CD14-positive monocyte (primary cell): Measurements from ENCODE around the gene TMED8. TPM values are rescaled to one million over a fixed set of nuclear protein-coding genes. Genes with fewer than 3 reads are reported as not detected.

Experiments used
- DNase-seq, 3 donors: peaks; one replicate each; pipeline ENCODE4 v3.0.0-alpha.2; 2011 to 2022
- H2AFZ ChIP-seq: 2 replicates; pipeline ENCODE4 v1.6.0; 2012; ENCODE audit warnings: mild to moderate bottlenecking, low read depth, low read length, inconsistent platforms; ENCODE audit not compliant: insufficient read depth, poor library complexity, severe bottlenecking
- H3K27ac ChIP-seq, 2 donors: 1 replicate in 1 of 2; 2 replicates in 1 of 2; pipeline ENCODE4 v1.5.1; 2012 to 2013; ENCODE audit warnings: low read length in 2 of 2, control low read depth in 1 of 2, inconsistent platforms in 1 of 2, low read depth in 1 of 2, mild to moderate bottlenecking in 1 of 2
- H3K27me3 ChIP-seq, 2 donors: one replicate each; pipeline versions ENCODE4 v1.6.0 to v1.6.1; 2011 to 2013; ENCODE audit warnings: low read length in 2 of 2; ENCODE audit not compliant: control insufficient read depth in 2 of 2, insufficient read depth in 2 of 2
- H3K36me3 ChIP-seq, 2 donors: replicated peaks in 1 of 2; 1 replicate in 1 of 2; 2 replicates in 1 of 2; pipeline versions ENCODE4 v1.5.1 to v1.6.1; 2012 to 2013; ENCODE audit warnings: low read length in 2 of 2, control low read depth in 1 of 2, inconsistent platforms in 1 of 2, mild to moderate bottlenecking in 1 of 2; ENCODE audit not compliant: insufficient read depth in 2 of 2, control insufficient read depth in 1 of 2
- H3K4me1 ChIP-seq, 2 donors: 1 replicate in 1 of 2; 2 replicates in 1 of 2; pipeline versions ENCODE4 v1.5.1 to v1.6.1; 2012 to 2013; ENCODE audit warnings: low read length in 2 of 2, control low read depth in 1 of 2, inconsistent platforms in 1 of 2, mild to moderate bottlenecking in 1 of 2, moderate library complexity in 1 of 2; ENCODE audit not compliant: insufficient read depth in 2 of 2, control insufficient read depth in 1 of 2
- H3K4me2 ChIP-seq: replicated peaks from 2 replicates; pipeline ENCODE3; 2012; ENCODE audit warnings: low read length, moderate library complexity, mild to moderate bottlenecking; ENCODE audit not compliant: poor library complexity, severe bottlenecking; ENCODE audit errors: extremely low read depth
- H3K4me3 ChIP-seq, 3 experiments: fragments of 200-600 bp in 1 of 3; sonication (generic) in 1 of 3; replicated peaks in 1 of 3; 1 replicate in 2 of 3; 2 replicates in 1 of 3; pipeline ENCODE4 v1.5.1; 2011 to 2013; ENCODE audit warnings: low read length in 3 of 3, mild to moderate bottlenecking in 3 of 3, control low read depth in 2 of 3, low read depth in 2 of 3, inconsistent platforms in 1 of 3, moderate library complexity in 1 of 3
- H3K79me2 ChIP-seq: 2 replicates; pipeline ENCODE4 v1.6.0; 2012; ENCODE audit warnings: mild to moderate bottlenecking, control low read depth, inconsistent platforms, low read length, moderate library complexity; ENCODE audit not compliant: insufficient read depth
- H3K9ac ChIP-seq: 2 replicates; pipeline ENCODE4 v1.6.0; 2017; ENCODE audit warnings: low read length, mild to moderate bottlenecking; ENCODE audit not compliant: insufficient read depth, poor library complexity, severe bottlenecking
- H3K9me3 ChIP-seq, 2 donors: replicated peaks in 1 of 2; 1 replicate in 1 of 2; 2 replicates in 1 of 2; pipeline versions ENCODE4 v1.5.1 to v1.6.1; 2012 to 2013; ENCODE audit warnings: low read length in 2 of 2, control low read depth in 1 of 2; ENCODE audit not compliant: control insufficient read depth in 1 of 2, insufficient read depth in 1 of 2
- H4K20me1 ChIP-seq: 2 replicates; pipeline ENCODE4 v1.6.0; 2012; ENCODE audit warnings: mild to moderate bottlenecking, low read length, control low read depth, moderate library complexity; ENCODE audit not compliant: insufficient read depth
- H3K27ac Mint-ChIP-seq, 7 donors: one replicate each; pipeline ENCODE4 v1.8.0; 2020; ENCODE audit warnings: mild to moderate bottlenecking in 7 of 7, mixed read lengths in 7 of 7, moderate library complexity in 6 of 7, inconsistent platforms in 2 of 7
- H3K27me3 Mint-ChIP-seq, 3 donors: one replicate each; pipeline ENCODE4 v1.8.0; 2021 to 2022; ENCODE audit warnings: low read depth in 3 of 3, mild to moderate bottlenecking in 3 of 3, mixed read lengths in 3 of 3, moderate library complexity in 3 of 3, inconsistent platforms in 1 of 3
- H3K36me3 Mint-ChIP-seq, 2 donors: one replicate each; pipeline ENCODE4 v1.8.0; 2020; ENCODE audit warnings: mixed read lengths in 2 of 2, inconsistent platforms in 1 of 2, mild to moderate bottlenecking in 1 of 2
- H3K4me1 Mint-ChIP-seq: one replicate; pipeline ENCODE4 v1.8.0; 2020; ENCODE audit warnings: mild to moderate bottlenecking, mixed read lengths
- H3K4me3 Mint-ChIP-seq, 2 donors: one replicate each; pipeline ENCODE4 v1.8.0; 2020; ENCODE audit warnings: mild to moderate bottlenecking in 2 of 2, mixed read lengths in 2 of 2, moderate library complexity in 1 of 2
- H3K9me3 Mint-ChIP-seq, 7 donors: one replicate each; pipeline ENCODE4 v1.8.0; 2020 to 2022; ENCODE audit warnings: mixed read lengths in 7 of 7, mild to moderate bottlenecking in 6 of 7, moderate library complexity in 6 of 7, inconsistent platforms in 2 of 7
- CTCF ChIP-seq: fragments of 200-600 bp; IDR thresholded peaks from one replicate; pipeline ENCODE4 v1.8.0; 2022; ENCODE audit warnings: antibody characterized with exemption, mild to moderate bottlenecking
- WGBS: methylation state at CpG from one replicate; pipeline ENCODE4 v1.1.5; 2013; ENCODE audit warnings: missing lambda C conversion rate; ENCODE audit not compliant: insufficient coverage; 5-methylcytosine and 5-hydroxymethylcytosine counted together
- intact Hi-C, 2 donors: fragments of 100-400 bp; cut with micrococcal nuclease; formaldehyde crosslinking; loops; one replicate each; pipeline versions ENCODE4 v1.15.0 to v1.15.1; 2023
- polyA plus RNA-seq, 3 donors: library from polyadenylated mRNA; depleted of rRNA in 1 of 3; unstranded in 2 of 3; stranded (reverse) in 1 of 3; fragments of 300-500 nt in 2 of 3; fragments of >200 nt in 1 of 3; fragmentation: Illumina TruSeq in 2 of 3; gene quantifications; 1 replicate in 2 of 3; 2 replicates in 1 of 3; pipeline ENCODE4 v1.2.3, GENCODE V29; 2012 to 2021

Gene TMED8
- polyA plus RNA-seq, 3 donors = 5.4 to 6.2 (median 6.1) TPM

GRCh38 chr14:77314043-77314442 is 62.9 kb downstream of the TMED8 start:
- Histone ChIP-seq H3K9ac (no peak overlapping the region), H4K20me1 (no peaks in the 10 kb centered on the region), H3K9me3 (no peaks in the 10 kb centered on the region), H3K27ac (no peak overlapping the region), H3K4me2 (no peak overlapping the region), H3K36me3 (no peaks in the 10 kb centered on the region), H3K79me2 (peaks cover 2% of the 10 kb centered on the region), H3K4me3 (no peak overlapping the region), H3K4me1 (peaks cover 9 to 14% of the 10 kb centered on the region in 2 donors), H2AFZ (no peak overlapping the region), H3K27me3 (no peaks in the 10 kb centered on the region)
- no peak for TF ChIP-seq CTCF
- WGBS = 50% methylated on average over 1 of the region's 2 CpGs
- H3K4me1 Mint-ChIP-seq = peaks cover 15% of the 10 kb centered on the region
- H3K27me3 Mint-ChIP-seq = peaks cover 0 to 2% (median 0%) of the 10 kb centered on the region in 3 donors
- H3K27ac Mint-ChIP-seq = no peak overlapping the region
- intact Hi-C loops = no loop called here
- peaks cover 0 to 5% (median 0%) of the 10 kb centered on the region in 7 donors for H3K9me3 Mint-ChIP-seq
- no peak overlapping the region for H3K4me3 Mint-ChIP-seq
- DNase-seq = no peak
- peaks cover 0 to 2% of the 10 kb centered on the region in 2 donors for H3K36me3 Mint-ChIP-seq

GRCh38 chr14:77313371-77313770 is 63.5 kb downstream of the TMED8 start:
- no CpG with 5 or more reads among the region's 1 CpG for WGBS
- no peak for DNase-seq
- H3K27ac Mint-ChIP-seq = no peak overlapping the region
- intact Hi-C loops = no loop called here
- no peak for TF ChIP-seq CTCF
- Histone ChIP-seq H3K36me3 (no peaks in the 10 kb centered on the region), H3K27ac (no peak overlapping the region), H3K4me2 (no peak overlapping the region), H3K79me2 (no peaks in the 10 kb centered on the region), H3K9ac (no peak overlapping the region), H3K27me3 (no peaks in the 10 kb centered on the region), H4K20me1 (no peaks in the 10 kb centered on the region), H3K4me3 (no peak overlapping the region), H2AFZ (no peak overlapping the region), H3K4me1 (peaks cover 13 to 19% of the 10 kb centered on the region in 2 donors), H3K9me3 (no peaks in the 10 kb centered on the region)
- H3K4me3 Mint-ChIP-seq = no peak overlapping the region
- peaks cover 2% of the 10 kb centered on the region in 2 donors for H3K36me3 Mint-ChIP-seq
- peaks cover 0 to 5% (median 0%) of the 10 kb centered on the region in 7 donors for H3K9me3 Mint-ChIP-seq
- peaks cover 0 to 2% (median 0%) of the 10 kb centered on the region in 3 donors for H3K27me3 Mint-ChIP-seq
- peaks cover 18% of the 10 kb centered on the region for H3K4me1 Mint-ChIP-seq
